Loucy (cell line): ENCODE measurements around the gene CDH4.

Experiments
- H2AFZ ChIP-seq: fragments of 200-600 bp; sonication (generic); 2 replicates; pipeline ENCODE4 v1.6.0; 2016; ENCODE audit warnings: antibody characterized with exemption, mild to moderate bottlenecking, low read length, moderate library complexity
- H3F3A ChIP-seq: fragments of 200-600 bp; 2 replicates; pipeline ENCODE4 v1.6.0; 2016; ENCODE audit warnings: antibody characterized with exemption, low read depth, mild to moderate bottlenecking
- H3K27me3 ChIP-seq: fragments of 200-600 bp; sonication (generic); 2 replicates; pipeline ENCODE4 v1.6.1; 2014; ENCODE audit warnings: low read length, mild to moderate bottlenecking; ENCODE audit not compliant: insufficient read depth, poor library complexity, severe bottlenecking
- H3K36me3 ChIP-seq: fragments of 200-600 bp; sonication (generic); 2 replicates; pipeline ENCODE4 v1.6.1; 2016; ENCODE audit warnings: low read length; ENCODE audit not compliant: insufficient read depth
- H3K4me1 ChIP-seq: fragments of 200-600 bp; sonication (generic); 2 replicates; pipeline ENCODE4 v1.5.1; 2014; ENCODE audit warnings: low read length, mild to moderate bottlenecking; ENCODE audit not compliant: insufficient read depth, poor library complexity, severe bottlenecking
- H3K4me2 ChIP-seq: fragments of 200-600 bp; sonication (generic); 2 replicates; pipeline ENCODE4 v1.6.0; 2014; ENCODE audit warnings: antibody characterized with exemption, low read length, low read depth, mild to moderate bottlenecking; ENCODE audit not compliant: poor library complexity, severe bottlenecking
- H3K4me3 ChIP-seq: fragments of 200-600 bp; sonication (generic); 2 replicates; pipeline ENCODE4 v1.5.1; 2014; ENCODE audit warnings: low read length, mild to moderate bottlenecking, mixed read lengths; ENCODE audit not compliant: poor library complexity, severe bottlenecking
- H3K79me2 ChIP-seq: fragments of 200-600 bp; sonication (generic); 2 replicates; pipeline ENCODE4 v1.6.1; 2014; ENCODE audit warnings: low read length; ENCODE audit not compliant: insufficient read depth
- H3K9ac ChIP-seq: fragments of 200-600 bp; sonication (generic); 2 replicates; pipeline ENCODE4 v1.6.0; 2014; ENCODE audit warnings: mild to moderate bottlenecking, low read depth, low read length, moderate library complexity; ENCODE audit not compliant: poor library complexity, severe bottlenecking
- H3K9me2 ChIP-seq: fragments of 200-600 bp; sonication (generic); replicated peaks from 2 replicates; pipeline ENCODE4 v1.6.1; 2016; ENCODE audit warnings: low read depth, low read length, mixed read lengths
- H3K9me3 ChIP-seq: fragments of 200-600 bp; sonication (generic); 2 replicates; pipeline ENCODE4 v1.6.1; 2014; ENCODE audit warnings: mild to moderate bottlenecking, antibody characterized with exemption, low read length, low read depth; ENCODE audit not compliant: insufficient read depth
- H4K20me1 ChIP-seq: fragments of 200-600 bp; sonication (generic); 2 replicates; pipeline ENCODE4 v1.6.0; 2014; ENCODE audit warnings: antibody characterized with exemption, low read length, mild to moderate bottlenecking; ENCODE audit not compliant: insufficient read depth, poor library complexity, severe bottlenecking
- EZH2phosphoT487 ChIP-seq: fragments of 200-600 bp; IDR thresholded peaks from 2 replicates; pipeline ENCODE4 v1.6.1; 2018; ENCODE audit warnings: antibody characterized with exemption, mild to moderate bottlenecking, moderate library complexity, borderline replicate concordance
- TF ChIP-seq, protein P1 (sequence below): fragments of 200-600 bp; sonication (generic); conservative IDR thresholded peaks from 2 replicates; pipeline ENCODE4 v1.5.1; 2014; ENCODE audit warnings: mild to moderate bottlenecking, antibody characterized with exemption, low read length

CDH4 gene

DNA sequence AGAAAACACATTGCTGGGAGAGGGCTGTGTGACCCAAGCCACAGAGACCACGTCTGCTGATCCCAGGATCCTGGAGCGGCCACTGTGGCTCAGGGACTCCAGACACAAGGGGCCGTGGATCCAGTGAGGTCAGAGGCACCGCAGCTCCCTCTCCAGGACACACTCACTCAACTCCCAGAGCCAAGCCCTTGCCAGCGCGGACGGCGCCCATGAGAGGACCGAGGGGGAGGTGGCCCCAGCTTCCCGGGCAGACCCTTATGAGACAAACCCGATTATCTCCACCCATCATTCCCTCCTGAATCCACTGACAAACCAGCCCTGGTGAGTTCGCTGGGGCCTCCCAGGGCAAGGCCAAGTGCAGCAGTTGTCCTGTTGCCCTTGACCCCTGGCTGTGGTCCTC, 612.4 kb downstream of the CDH4 start:
- Histone ChIP-seq H3K79me2 (no peaks in the 10 kb centered on the region), H3K9me3 (peaks cover 19% of the 10 kb centered on the region; the same call in 1 of the 2 replicates), H2AFZ (no peak overlapping the region), H3K9ac (no peak overlapping the region), H3K4me1 (peaks cover 10% of the 10 kb centered on the region), H3F3A (no peaks in the 10 kb centered on the region; the same call in 1 of the 2 replicates), H3K36me3 (no peaks in the 10 kb centered on the region; the same call in 1 of the 2 replicates), H3K4me3 (no peak overlapping the region), H3K9me2 (no peaks in the 10 kb centered on the region), H3K4me2 (no peak overlapping the region), H3K27me3 (no peaks in the 10 kb centered on the region), H4K20me1 (no peaks in the 10 kb centered on the region)
- TF ChIP-seq, protein P1, sequence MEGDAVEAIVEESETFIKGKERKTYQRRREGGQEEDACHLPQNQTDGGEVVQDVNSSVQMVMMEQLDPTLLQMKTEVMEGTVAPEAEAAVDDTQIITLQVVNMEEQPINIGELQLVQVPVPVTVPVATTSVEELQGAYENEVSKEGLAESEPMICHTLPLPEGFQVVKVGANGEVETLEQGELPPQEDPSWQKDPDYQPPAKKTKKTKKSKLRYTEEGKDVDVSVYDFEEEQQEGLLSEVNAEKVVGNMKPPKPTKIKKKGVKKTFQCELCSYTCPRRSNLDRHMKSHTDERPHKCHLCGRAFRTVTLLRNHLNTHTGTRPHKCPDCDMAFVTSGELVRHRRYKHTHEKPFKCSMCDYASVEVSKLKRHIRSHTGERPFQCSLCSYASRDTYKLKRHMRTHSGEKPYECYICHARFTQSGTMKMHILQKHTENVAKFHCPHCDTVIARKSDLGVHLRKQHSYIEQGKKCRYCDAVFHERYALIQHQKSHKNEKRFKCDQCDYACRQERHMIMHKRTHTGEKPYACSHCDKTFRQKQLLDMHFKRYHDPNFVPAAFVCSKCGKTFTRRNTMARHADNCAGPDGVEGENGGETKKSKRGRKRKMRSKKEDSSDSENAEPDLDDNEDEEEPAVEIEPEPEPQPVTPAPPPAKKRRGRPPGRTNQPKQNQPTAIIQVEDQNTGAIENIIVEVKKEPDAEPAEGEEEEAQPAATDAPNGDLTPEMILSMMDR, result no peak
- TF ChIP-seq EZH2phosphoT487, result no peak

DNA sequence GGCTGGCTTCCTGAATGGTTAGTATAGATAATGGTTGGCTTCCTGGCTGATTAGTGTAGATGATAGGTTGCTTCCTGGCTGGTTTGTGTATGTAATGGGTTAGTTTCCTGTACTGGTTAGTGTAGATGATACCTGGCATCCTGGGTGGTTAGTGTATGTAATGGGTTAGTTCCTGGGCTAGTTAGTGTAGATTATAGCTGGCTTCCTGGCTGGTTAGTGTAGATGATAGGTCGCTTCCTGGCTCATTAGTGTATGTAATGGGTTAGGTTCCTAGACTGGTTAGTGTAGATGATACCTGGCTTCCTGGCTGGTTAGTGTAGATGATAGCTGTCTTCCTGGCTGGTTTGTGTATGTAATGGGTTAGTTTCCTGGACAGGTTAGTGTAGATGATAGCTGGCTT, 613.3 kb downstream of the CDH4 start:
- Histone ChIP-seq H3K4me2 (no peak overlapping the region), H3K4me1 (peaks cover 10% of the 10 kb centered on the region), H3K9ac (no peak overlapping the region)

DNA sequence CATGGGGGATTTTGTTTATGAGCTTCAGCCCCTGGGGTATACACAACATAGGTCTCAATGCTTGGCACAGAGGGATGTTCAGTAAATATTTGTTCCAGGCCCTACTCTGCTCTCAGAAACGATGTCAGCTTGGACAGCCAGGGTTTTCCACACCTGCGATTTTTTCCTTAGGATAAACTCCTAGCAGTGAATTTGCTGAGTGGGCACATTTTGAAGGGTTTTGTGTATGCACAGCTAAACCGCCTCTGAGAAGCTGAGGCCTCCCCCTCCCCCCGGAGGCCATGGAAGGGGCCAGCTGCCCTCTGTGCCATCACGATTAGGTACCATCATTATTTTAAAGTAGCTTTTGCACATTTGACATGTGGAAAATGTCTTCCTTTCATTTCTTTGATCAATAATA, 614.1 kb downstream of the CDH4 start:
- Histone ChIP-seq H3F3A (no peaks in the 10 kb centered on the region; the same call in 1 of the 2 replicates), H3K36me3 (no peaks in the 10 kb centered on the region; the same call in 1 of the 2 replicates), H3K4me1 (peaks cover 4% of the 10 kb centered on the region), H4K20me1 (no peaks in the 10 kb centered on the region), H3K27me3 (no peaks in the 10 kb centered on the region), H3K79me2 (no peaks in the 10 kb centered on the region), H3K9me3 (peaks cover 19% of the 10 kb centered on the region; the same call in 1 of the 2 replicates), H3K4me3 (no peak overlapping the region), H2AFZ (no peak overlapping the region), H3K9ac (no peak overlapping the region), H3K9me2 (no peaks in the 10 kb centered on the region), H3K4me2 (no peak overlapping the region)
- TF ChIP-seq, protein P1, result no peak
- no peak for TF ChIP-seq EZH2phosphoT487

More for the DNA sequence above, 613.3 kb downstream of the CDH4 start:
- no peaks in the 10 kb centered on the region for H3K79me2 ChIP-seq
- no peaks in the 10 kb centered on the region for H4K20me1 ChIP-seq
- H3K27me3 ChIP-seq, result no peaks in the 10 kb centered on the region
- no peak overlapping the region for H3K4me3 ChIP-seq
- no peaks in the 10 kb centered on the region; the same call in 1 of the 2 replicates for H3F3A ChIP-seq
- H3K36me3 ChIP-seq, result no peaks in the 10 kb centered on the region; the same call in 1 of the 2 replicates
- H2AFZ ChIP-seq, result no peak overlapping the region
- TF ChIP-seq, protein P1, result no peak
- TF ChIP-seq EZH2phosphoT487, result no peak
- H3K9me2 ChIP-seq, result no peaks in the 10 kb centered on the region
- peaks cover 19% of the 10 kb centered on the region; the same call in 1 of the 2 replicates for H3K9me3 ChIP-seq
